ENCODE results near the gene COX7A2L. TPM values are rescaled to one million over a fixed set of nuclear protein-coding genes. Genes with fewer than 3 reads are reported as not detected.

Gene COX7A2L
- total RNA-seq, 1 donor from 2014 or later, result 109 TPM

DNA sequence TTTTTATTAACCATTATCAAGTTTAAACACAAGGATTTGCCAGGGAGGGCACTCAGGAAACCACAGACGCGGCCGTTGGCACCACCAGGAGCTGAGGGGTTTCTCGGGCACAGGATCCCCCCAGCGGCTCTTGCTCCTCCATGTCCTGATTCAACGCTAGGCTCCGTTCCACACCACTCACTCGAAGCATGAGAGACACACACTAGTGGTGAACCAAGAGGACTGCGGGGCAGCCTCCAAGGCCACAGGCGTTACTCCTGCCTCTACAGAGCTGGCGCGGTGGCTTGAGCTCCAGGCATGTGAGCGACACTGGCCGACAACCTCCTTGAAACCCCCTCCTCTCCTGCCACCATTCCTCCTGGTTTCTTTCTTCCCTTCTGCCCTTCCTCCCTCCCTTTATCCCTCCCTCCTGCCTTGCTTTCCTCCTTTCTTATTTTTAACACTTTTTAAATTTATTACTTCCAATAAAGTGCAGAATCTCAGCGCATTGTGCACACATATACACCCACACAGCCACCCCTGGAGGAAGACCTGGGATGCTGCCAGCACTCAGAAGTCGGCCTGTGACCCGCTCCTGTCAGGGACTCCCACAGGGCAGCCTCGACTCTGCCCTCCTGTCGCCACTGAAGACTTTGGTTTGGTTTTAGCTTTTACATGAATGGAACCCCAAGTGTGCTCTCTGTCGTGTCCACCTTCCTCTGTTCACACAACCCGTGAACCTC, 21.7 kb downstream of the COX7A2L start:
- Histone ChIP-seq H3K4me3 (no peak overlapping the region), H3K4me1 (peaks cover 18% of the 10 kb centered on the region), H3K27ac (replicated peaks) (no peak overlapping the region), H3K36me3 (peaks cover 23% of the 10 kb centered on the region), H3K27me3 (ENCODE audit: low read depth) (no peaks in the 10 kb centered on the region), H3K9me3 (replicated peaks) (no peaks in the 10 kb centered on the region)
- DNase-seq, result no peak
- intact Hi-C loops (cut with micrococcal nuclease), result loop anchor here (10.0 kb wide), 1 partner anchor 245 kb away; no protein-coding TSS in a partner anchor
- TF ChIP-seq, protein P1, sequence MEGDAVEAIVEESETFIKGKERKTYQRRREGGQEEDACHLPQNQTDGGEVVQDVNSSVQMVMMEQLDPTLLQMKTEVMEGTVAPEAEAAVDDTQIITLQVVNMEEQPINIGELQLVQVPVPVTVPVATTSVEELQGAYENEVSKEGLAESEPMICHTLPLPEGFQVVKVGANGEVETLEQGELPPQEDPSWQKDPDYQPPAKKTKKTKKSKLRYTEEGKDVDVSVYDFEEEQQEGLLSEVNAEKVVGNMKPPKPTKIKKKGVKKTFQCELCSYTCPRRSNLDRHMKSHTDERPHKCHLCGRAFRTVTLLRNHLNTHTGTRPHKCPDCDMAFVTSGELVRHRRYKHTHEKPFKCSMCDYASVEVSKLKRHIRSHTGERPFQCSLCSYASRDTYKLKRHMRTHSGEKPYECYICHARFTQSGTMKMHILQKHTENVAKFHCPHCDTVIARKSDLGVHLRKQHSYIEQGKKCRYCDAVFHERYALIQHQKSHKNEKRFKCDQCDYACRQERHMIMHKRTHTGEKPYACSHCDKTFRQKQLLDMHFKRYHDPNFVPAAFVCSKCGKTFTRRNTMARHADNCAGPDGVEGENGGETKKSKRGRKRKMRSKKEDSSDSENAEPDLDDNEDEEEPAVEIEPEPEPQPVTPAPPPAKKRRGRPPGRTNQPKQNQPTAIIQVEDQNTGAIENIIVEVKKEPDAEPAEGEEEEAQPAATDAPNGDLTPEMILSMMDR (IDR thresholded peaks at IDR 0.05; ENCODE audit: borderline replicate concordance), result no peak

DNA sequence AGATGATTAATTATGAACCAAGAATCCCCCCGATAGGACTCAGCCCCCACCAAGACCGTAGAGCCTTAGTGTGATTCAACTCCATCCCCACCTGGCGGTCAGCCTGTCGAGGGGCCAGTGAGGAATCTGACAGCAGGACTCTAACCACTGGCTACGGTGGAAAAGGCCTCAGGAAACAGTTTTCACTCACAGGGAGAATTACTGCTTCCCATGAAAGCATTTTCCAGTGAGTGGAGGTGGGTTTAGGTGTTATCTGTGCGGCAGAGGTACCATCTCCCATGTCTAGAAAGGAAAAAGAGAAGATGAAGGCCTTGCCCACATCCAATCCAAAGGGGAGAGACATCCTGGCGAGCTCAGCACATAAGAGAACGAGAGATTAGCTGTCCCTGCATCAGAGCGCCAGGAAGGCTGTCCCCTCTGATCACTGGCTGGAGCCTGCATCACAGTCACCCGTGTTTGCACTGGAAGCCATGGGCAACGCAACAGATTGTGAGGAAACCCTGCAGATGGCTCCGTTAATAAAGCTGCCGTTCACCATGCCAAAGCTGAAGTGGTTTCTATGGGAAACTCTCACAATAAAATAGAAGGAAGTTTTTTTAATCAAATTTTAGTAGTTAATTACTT, 22.3 kb downstream of the COX7A2L start:
- no peak for DNase-seq
- Histone ChIP-seq H3K9me3 (replicated peaks) (no peaks in the 10 kb centered on the region), H3K27ac (replicated peaks) (no peak overlapping the region), H3K27me3 (ENCODE audit: low read depth) (no peaks in the 10 kb centered on the region), H3K4me3 (no peak overlapping the region), H3K36me3 (peaks cover 27% of the 10 kb centered on the region), H3K4me1 (peaks cover 18% of the 10 kb centered on the region)
- intact Hi-C loops (cut with micrococcal nuclease), result loop anchor here (10.0 kb wide), 1 partner anchor 244 kb away; no protein-coding TSS in a partner anchor
- TF ChIP-seq, protein P1 (IDR thresholded peaks at IDR 0.05; ENCODE audit: borderline replicate concordance), result no peak

DNA sequence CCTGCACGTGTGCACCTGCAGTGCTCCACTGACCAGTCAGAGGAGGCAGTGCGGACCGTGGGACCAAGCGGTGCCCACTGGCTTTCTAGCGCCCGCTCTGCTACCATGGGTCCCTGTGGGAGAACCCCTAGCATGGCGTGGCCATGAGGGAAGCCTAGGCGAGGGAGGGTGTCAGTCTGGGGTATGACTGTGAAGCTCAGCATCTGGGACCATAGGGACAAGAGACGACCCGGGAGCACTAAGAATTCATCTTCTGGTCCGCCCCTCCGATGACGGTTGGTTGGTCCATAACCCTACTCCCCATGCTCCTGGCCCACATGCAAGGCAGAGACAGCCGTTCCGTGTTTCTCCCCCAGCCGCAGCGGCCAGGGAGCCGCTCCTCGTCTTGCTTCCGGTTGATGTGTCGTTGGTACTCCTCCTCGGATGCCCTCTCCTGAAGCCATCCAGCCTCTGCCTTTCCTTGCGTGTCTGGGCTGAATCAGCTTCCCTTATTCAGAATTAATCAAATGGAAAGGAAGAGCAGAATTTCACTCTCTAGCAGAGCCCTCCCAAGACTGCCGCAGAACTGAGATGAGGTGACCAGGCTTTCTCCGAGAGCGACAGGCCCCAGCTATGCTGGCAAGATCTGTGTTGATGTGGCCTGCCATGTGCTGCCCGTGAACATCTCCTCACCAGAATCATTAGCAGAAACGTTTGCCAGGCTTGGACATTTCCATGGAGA, 23.0 kb downstream of the COX7A2L start:
- Histone ChIP-seq H3K27me3 (ENCODE audit: low read depth) (no peaks in the 10 kb centered on the region), H3K36me3 (peaks cover 34% of the 10 kb centered on the region), H3K27ac (replicated peaks) (no peak overlapping the region), H3K4me3 (no peak overlapping the region), H3K4me1 (peaks cover 14% of the 10 kb centered on the region), H3K9me3 (replicated peaks) (no peaks in the 10 kb centered on the region)
- TF ChIP-seq, protein P1 (IDR thresholded peaks at IDR 0.05; ENCODE audit: borderline replicate concordance), result no peak
- intact Hi-C loops (cut with micrococcal nuclease), result loop anchor here (10.0 kb wide), 1 partner anchor 243 kb away; no protein-coding TSS in a partner anchor
- no peak for DNase-seq

DNA sequence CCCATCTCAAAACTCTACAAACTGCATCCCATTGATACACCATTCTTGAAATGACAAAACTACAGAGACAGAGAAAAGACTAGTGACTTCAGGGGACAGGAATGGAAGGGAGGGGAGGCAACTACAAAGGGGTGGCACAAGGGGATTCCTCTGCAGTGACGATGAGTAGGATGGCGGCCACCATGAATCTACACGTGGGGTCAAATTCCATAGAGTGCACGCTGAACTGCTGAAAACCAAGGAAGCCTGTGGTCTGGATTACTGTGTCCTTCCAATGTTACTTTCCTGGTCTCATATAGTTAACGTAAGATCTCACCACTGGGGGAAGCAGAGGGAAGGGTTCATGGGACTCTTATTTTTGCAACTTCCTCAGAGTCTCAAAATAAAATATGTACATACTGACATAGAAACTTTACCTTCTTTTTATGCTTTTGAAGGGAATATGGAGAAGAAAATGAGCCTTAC, 23.6 kb downstream of the COX7A2L start:
- Histone ChIP-seq H3K9me3 (replicated peaks) (no peaks in the 10 kb centered on the region), H3K27me3 (ENCODE audit: low read depth) (no peaks in the 10 kb centered on the region), H3K4me1 (peaks cover 8% of the 10 kb centered on the region), H3K36me3 (peaks cover 40% of the 10 kb centered on the region), H3K27ac (replicated peaks) (no peak overlapping the region), H3K4me3 (no peak overlapping the region)
- DNase-seq, result no peak
- TF ChIP-seq, protein P1 (IDR thresholded peaks at IDR 0.05; ENCODE audit: borderline replicate concordance), result no peak
- intact Hi-C loops (cut with micrococcal nuclease), result loop anchor here (10.0 kb wide), 1 partner anchor 243 kb away; no protein-coding TSS in a partner anchor

DNA sequence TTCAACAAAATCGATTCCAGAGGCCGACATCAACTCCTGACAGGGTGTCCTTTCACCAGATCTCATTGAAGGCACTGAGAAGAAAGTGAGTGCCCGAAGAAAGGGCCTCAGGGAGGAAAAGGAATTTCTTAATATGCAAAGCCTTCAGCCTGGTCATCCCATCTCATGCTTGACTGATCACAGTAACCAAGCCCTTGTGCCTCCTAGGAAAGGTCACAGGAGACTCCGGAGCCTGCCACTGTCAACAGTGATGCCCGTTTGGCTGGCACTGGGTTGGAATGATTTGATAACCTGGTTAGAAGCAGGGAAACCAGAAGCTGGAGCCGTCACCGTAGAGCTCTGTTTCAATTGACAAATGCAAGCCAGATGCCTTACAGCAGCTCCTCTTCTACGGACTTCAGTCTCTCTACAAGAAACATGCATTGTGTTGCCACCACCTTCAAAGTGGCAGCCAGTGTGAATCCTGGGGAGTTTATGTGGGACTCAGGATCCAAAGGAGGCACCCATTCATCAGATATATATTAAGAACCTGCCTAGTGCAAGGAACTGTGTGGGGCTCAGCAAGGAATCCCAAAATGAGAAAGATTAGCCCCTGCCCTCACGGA, 24.6 kb downstream of the COX7A2L start:
- TF ChIP-seq, protein P1 (IDR thresholded peaks at IDR 0.05; ENCODE audit: borderline replicate concordance), result no peak
- no peaks in the 10 kb centered on the region for H3K9me3 ChIP-seq (replicated peaks)
- H3K4me1 ChIP-seq, result no peaks in the 10 kb centered on the region
- H3K4me3 ChIP-seq, result no peak overlapping the region
- H3K36me3 ChIP-seq, result peaks cover 47% of the 10 kb centered on the region
- intact Hi-C loops (cut with micrococcal nuclease), result loop anchor here (10.0 kb wide), 1 partner anchor 242 kb away; no protein-coding TSS in a partner anchor
- no peaks in the 10 kb centered on the region for H3K27me3 ChIP-seq (ENCODE audit: low read depth)
- no peak for DNase-seq
- H3K27ac ChIP-seq (replicated peaks), result no peak overlapping the region
